Heart left ventricle (tissue), 13 donors: ENCODE measurements around the gene WDR5.

Experiments used
- POLR2A ChIP-seq, 2 donors: fragments of 450-650 bp; IDR thresholded peaks; one replicate each; pipeline ENCODE4 v1.6.1; 2017; ENCODE audit warnings: antibody characterized with exemption in 2 of 2, mild to moderate bottlenecking in 2 of 2, moderate library complexity in 2 of 2
- TF ChIP-seq, protein P1 (sequence below), 12 donors: fragments of 200-600 bp; sonication (generic) in 4 of 12; IDR thresholded peaks; one replicate each; pipeline versions ENCODE4 v1.5.0 to v1.8.0; 2018 to 2022; ENCODE audit warnings: antibody characterized with exemption in 12 of 12, mild to moderate bottlenecking in 5 of 12
- donor health status: ischemic (EF 13 %, LVEDD 7.1; RV severe dilation, severe dysfunction).
- donor health status: DM: no; HTN: yes; CAD: no.
- donor health status: DM: no; HTN: no; CAD: no.
- donor health status: ischemic (EF 25% LVEDD 6.9; RV normal size, moderate dysfunction).
- donor health status: ischemic (EF 25% LVEDD 5.7; RV mildly dilated, moderate dysfunction).
- donor health status: ischemic (EF 35%, LVEDD 5.7; RV mildly dilated, moderate dysfunction).
- donor health status: nonischemic (EF 11% LVEDD 7.7; RV severe dilation, severe dysfunction).
- donor health status: DM: yes; HTN: yes; CAD: no.
- donor health status: PGD.
- donor health status: ischemic (EF 29% LVEDD 5.4; RV normal size, mild dysfunction).
- donor health status: nonischemic (EF 23%, LVEDD 6.1; RV moderate dilation, normal function).

DNA sequence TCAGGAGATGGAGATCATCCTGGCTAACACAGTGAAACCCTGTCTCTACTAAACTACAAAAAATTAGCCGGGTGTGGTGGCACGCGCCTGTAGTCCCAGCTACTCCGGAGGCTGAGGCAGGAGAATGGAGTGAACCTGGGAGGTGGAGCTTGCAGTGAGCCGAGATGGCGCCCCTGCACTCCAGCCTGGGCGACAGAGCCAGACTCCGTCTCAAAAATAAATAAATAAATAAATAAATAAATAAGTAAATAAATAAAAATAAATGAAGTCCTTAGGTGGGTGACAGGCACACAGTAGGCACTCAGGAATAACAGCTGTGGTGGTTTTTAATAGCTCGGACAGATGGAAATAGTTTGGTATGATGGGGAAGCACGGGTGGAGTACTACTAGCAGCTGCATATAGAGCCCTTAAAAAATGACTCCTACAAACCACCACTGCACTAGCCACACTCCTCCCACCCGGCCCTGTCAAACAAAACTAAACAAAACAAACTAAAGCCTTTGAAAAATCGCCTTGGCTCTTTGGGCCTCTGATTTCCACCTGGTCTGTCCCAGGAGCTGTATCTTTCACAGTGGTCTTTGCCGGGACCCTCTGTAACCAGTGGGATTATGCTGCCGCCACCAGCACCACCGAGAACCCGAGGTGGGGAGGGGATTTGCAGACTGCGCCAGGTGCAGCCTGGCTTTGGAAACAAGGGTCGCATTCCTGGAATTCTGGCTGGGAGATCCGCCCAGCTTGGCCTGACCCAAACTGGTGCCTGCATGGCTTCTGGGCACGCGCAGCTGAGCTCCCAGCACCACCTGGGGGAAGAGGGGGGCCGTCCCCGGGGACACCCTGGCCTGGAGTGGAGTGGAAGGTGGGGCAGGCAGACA, 5.1 kb upstream of the WDR5 start:
- TF ChIP-seq, protein P1, sequence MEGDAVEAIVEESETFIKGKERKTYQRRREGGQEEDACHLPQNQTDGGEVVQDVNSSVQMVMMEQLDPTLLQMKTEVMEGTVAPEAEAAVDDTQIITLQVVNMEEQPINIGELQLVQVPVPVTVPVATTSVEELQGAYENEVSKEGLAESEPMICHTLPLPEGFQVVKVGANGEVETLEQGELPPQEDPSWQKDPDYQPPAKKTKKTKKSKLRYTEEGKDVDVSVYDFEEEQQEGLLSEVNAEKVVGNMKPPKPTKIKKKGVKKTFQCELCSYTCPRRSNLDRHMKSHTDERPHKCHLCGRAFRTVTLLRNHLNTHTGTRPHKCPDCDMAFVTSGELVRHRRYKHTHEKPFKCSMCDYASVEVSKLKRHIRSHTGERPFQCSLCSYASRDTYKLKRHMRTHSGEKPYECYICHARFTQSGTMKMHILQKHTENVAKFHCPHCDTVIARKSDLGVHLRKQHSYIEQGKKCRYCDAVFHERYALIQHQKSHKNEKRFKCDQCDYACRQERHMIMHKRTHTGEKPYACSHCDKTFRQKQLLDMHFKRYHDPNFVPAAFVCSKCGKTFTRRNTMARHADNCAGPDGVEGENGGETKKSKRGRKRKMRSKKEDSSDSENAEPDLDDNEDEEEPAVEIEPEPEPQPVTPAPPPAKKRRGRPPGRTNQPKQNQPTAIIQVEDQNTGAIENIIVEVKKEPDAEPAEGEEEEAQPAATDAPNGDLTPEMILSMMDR (IDR thresholded peaks at IDR 0.05) = no peak
- no peak for TF ChIP-seq POLR2A (IDR thresholded peaks at IDR 0.05)
